GM23338 (cell line): Measurements from ENCODE around the gene MSRB1. TPM values are rescaled to one million over a fixed set of nuclear protein-coding genes. Genes with fewer than 3 reads are reported as not detected.
A peak's percentile ranks its signal among the peaks of the same experiment; 100 is the strongest.
"Not testable (repeated sequence)": the region's sequence is repeated elsewhere in the genome, so short reads cannot be mapped to it uniquely, and the experiment has no call there.

ENCODE experiments used
- ATAC-seq: fragments of 200-7000 bp; cut with Tn5 transposase; 3 replicates; pipeline ENCODE4 v1.9.1; 2020
- DNase-seq: peaks from one replicate; pipeline ENCODE4 v3.0.0-alpha.2; 2015; ENCODE audit warnings: low spot score
- H2AFZ ChIP-seq: fragments of 200-600 bp; sonication (generic); 2 replicates; pipeline ENCODE4 v1.8.0; 2016; ENCODE audit warnings: antibody characterized with exemption, mild to moderate bottlenecking, moderate library complexity
- H3F3A ChIP-seq: fragments of 200-600 bp; sonication (generic); replicated peaks from 2 replicates; pipeline ENCODE4 v1.8.0; 2017; ENCODE audit warnings: antibody characterized with exemption, mixed run types, low read depth
- H3K27ac ChIP-seq: fragments of 200-600 bp; sonication (generic); 2 replicates; pipeline ENCODE4 v1.6.1; 2016; ENCODE audit warnings: low read depth
- H3K27me3 ChIP-seq: fragments of 200-600 bp; sonication (generic); 2 replicates; pipeline ENCODE4 v1.8.0; 2016; ENCODE audit warnings: mild to moderate bottlenecking, mixed run types, moderate library complexity; ENCODE audit not compliant: insufficient read depth
- H3K36me3 ChIP-seq: fragments of 200-600 bp; sonication (generic); 2 replicates; pipeline ENCODE4 v1.8.0; 2016; ENCODE audit warnings: mild to moderate bottlenecking; ENCODE audit not compliant: insufficient read depth
- H3K4me1 ChIP-seq: fragments of 200-600 bp; sonication (generic); 2 replicates; pipeline ENCODE4 v1.8.0; 2016; ENCODE audit warnings: mild to moderate bottlenecking, moderate library complexity; ENCODE audit not compliant: insufficient read depth
- H3K4me2 ChIP-seq: fragments of 200-600 bp; sonication (generic); 2 replicates; pipeline ENCODE4 v1.7.1; 2017; ENCODE audit warnings: mixed run types
- H3K4me3 ChIP-seq: fragments of 200-600 bp; sonication (generic); 2 replicates; pipeline ENCODE4 v1.6.1; 2016; ENCODE audit warnings: mixed run types
- H3K79me2 ChIP-seq: fragments of 200-600 bp; sonication (generic); replicated peaks from 2 replicates; pipeline ENCODE4 v1.8.0; 2017; ENCODE audit warnings: mild to moderate bottlenecking; ENCODE audit not compliant: insufficient read depth
- H3K9me2 ChIP-seq: fragments of 200-600 bp; sonication (generic); 2 replicates; pipeline ENCODE4 v1.8.0; 2017; ENCODE audit not compliant: insufficient read depth
- H4K20me1 ChIP-seq: fragments of 200-600 bp; sonication (generic); replicated peaks from 2 replicates; pipeline ENCODE4 v1.8.0; 2017; ENCODE audit warnings: mild to moderate bottlenecking; ENCODE audit not compliant: insufficient read depth
- H3K27ac Mint-ChIP-seq: 2 replicates; pipeline ENCODE4 v1.8.0; 2020; ENCODE audit warnings: inconsistent platforms, mild to moderate bottlenecking, moderate library complexity, mixed read lengths
- H3K27me3 Mint-ChIP-seq: 3 replicates; pipeline ENCODE4 v1.8.0; 2022; ENCODE audit warnings: low read depth, mild to moderate bottlenecking, moderate library complexity, mixed read lengths, inconsistent platforms; ENCODE audit not compliant: insufficient read depth, poor library complexity
- H3K36me3 Mint-ChIP-seq: 3 replicates; pipeline ENCODE4 v1.8.0; 2021; ENCODE audit warnings: low read depth, mild to moderate bottlenecking, inconsistent platforms, moderate library complexity, mixed read lengths
- H3K4me1 Mint-ChIP-seq: 3 replicates; pipeline ENCODE4 v1.8.0; 2020; ENCODE audit warnings: mild to moderate bottlenecking, inconsistent platforms, mixed read lengths
- H3K4me3 Mint-ChIP-seq: 3 replicates; pipeline ENCODE4 v1.8.0; 2021; ENCODE audit warnings: moderate library complexity, mild to moderate bottlenecking, inconsistent platforms, mixed read lengths
- H3K9me3 Mint-ChIP-seq: 3 replicates; pipeline ENCODE4 v1.8.0; 2020; ENCODE audit warnings: moderate library complexity, mild to moderate bottlenecking, inconsistent platforms, mixed read lengths
- CREB1 ChIP-seq: fragments of 250-450 bp; sonication (Bioruptor Pico); IDR thresholded peaks from 2 replicates; pipeline ENCODE4 v1.5.0; 2020; ENCODE audit warnings: low read depth, mild to moderate bottlenecking, moderate library complexity
- CTCF ChIP-seq, 2 experiments: fragments of 200-600 bp in 1 of 2; sonication (generic) in 1 of 2; conservative IDR thresholded peaks; 2 replicates each; pipeline versions ENCODE4 v1.5.1 to v1.6.1; 2016 to 2017; ENCODE audit warnings: antibody characterized with exemption in 2 of 2, low read depth in 2 of 2, mild to moderate bottlenecking in 2 of 2, moderate library complexity in 1 of 2
- ETS1 ChIP-seq: IDR thresholded peaks from 2 replicates; pipeline ENCODE4 v1.6.1; 2016; ENCODE audit warnings: antibody characterized with exemption
- EZH2 ChIP-seq: fragments of 200-600 bp; sonication (generic); IDR thresholded peaks from one replicate; pipeline ENCODE4 v1.8.0; 2017; ENCODE audit warnings: antibody characterized with exemption, mild to moderate bottlenecking, low read depth; ENCODE audit not compliant: unreplicated experiment
- JUNB ChIP-seq: IDR thresholded peaks from one replicate; pipeline ENCODE4 v1.6.1; 2016; ENCODE audit warnings: antibody characterized with exemption; ENCODE audit not compliant: unreplicated experiment
- POLR2AphosphoS5 ChIP-seq: IDR thresholded peaks from 2 replicates; pipeline ENCODE4 v1.6.1; 2016; ENCODE audit warnings: antibody characterized with exemption, low read depth
- STAT1 ChIP-seq: IDR thresholded peaks from one replicate; pipeline ENCODE4 v1.6.1; 2016; ENCODE audit warnings: antibody characterized with exemption; ENCODE audit not compliant: unreplicated experiment
- ZNF114 ChIP-seq: fragments of 250-450 bp; sonication (Bioruptor Pico); IDR thresholded peaks from 2 replicates; pipeline ENCODE4 v1.5.0; 2020; ENCODE audit warnings: mild to moderate bottlenecking, moderate library complexity
- ZNF331 ChIP-seq: fragments of 250-450 bp; sonication (Bioruptor Pico); IDR thresholded peaks from 2 replicates; pipeline ENCODE4 v1.5.0; 2020; ENCODE audit warnings: low read depth, mild to moderate bottlenecking, moderate library complexity
- ZNF462 ChIP-seq: fragments of 250-450 bp; sonication (Bioruptor Pico); IDR thresholded peaks from 2 replicates; pipeline ENCODE4 v1.5.0; 2020; ENCODE audit warnings: mild to moderate bottlenecking, moderate library complexity
- polyA plus RNA-seq: library from polyadenylated mRNA; unstranded; fragments of >200 nt; fragmentation: Nextera tagmentation; extraction: Ambion mirVana; gene quantifications from 2 replicates; pipeline ENCODE4 v1.2.1, GENCODE V29; 2016
- total RNA-seq: library from RNA; depleted of rRNA; stranded (reverse); fragments of >200 nt; shearing (Covaris generic); gene quantifications from 2 replicates; pipeline ENCODE4 v1.2.3, GENCODE V29; 2014

MSRB1 gene
- total and polyA plus RNA-seq, 2 experiments from 2014 or later: 30.4 to 31.3 TPM

GRCh38 chr16:1962161-1963153, 19.5 kb upstream of the MSRB1 start:
- H3K27ac ChIP-seq: peak overlapping the region; percentile 93
- H3K36me3 ChIP-seq: peaks cover 25% of the 10 kb centered on the region
- peaks cover 44% of the 10 kb centered on the region for H3K36me3 Mint-ChIP-seq
- peaks cover 52% of the 10 kb centered on the region for H3K27me3 Mint-ChIP-seq
- peaks cover 38% of the 10 kb centered on the region; the same call in 1 of the 2 replicates for H3K4me1 ChIP-seq
- H3K27me3 ChIP-seq, H3K9me2 ChIP-seq, ATAC-seq, DNase-seq, H3K9me3 Mint-ChIP-seq, H2AFZ ChIP-seq: not testable (repeated sequence)
- peak overlapping the region; percentile 100 for H3K4me3 ChIP-seq
- peak overlapping the region; percentile 91 for H3K4me3 Mint-ChIP-seq
- peak overlapping the region; percentile 100 for H3K4me2 ChIP-seq
- H3K4me1 Mint-ChIP-seq: peaks cover 33% of the 10 kb centered on the region
- peak overlapping the region; percentile 96 for H3K27ac Mint-ChIP-seq
- H4K20me1 ChIP-seq: peaks cover 27% of the 10 kb centered on the region
- peaks cover 46% of the 10 kb centered on the region for H3F3A ChIP-seq
- TF ChIP-seq POLR2AphosphoS5: 0 out of 2 replicates have a peak, but pooled peaks have one; percentile 5
- peaks cover 46% of the 10 kb centered on the region for H3K79me2 ChIP-seq

- H3K79me2 ChIP-seq: peaks cover 46% of the 10 kb centered on the region
- Mint-ChIP-seq H3K9me3 (peaks cover 8% of the 10 kb centered on the region; the same call in 2 of the 3 replicates), H3K4me1 (peaks cover 33% of the 10 kb centered on the region), H3K4me3 (peak overlapping the region; percentile 91), H3K36me3 (peaks cover 44% of the 10 kb centered on the region), H3K27me3 (peaks cover 55% of the 10 kb centered on the region), H3K27ac (peak overlapping the region; percentile 80)
- H3K4me2 ChIP-seq: peak overlapping the region; percentile 55
- H3K27ac ChIP-seq: peak overlapping the region; percentile 93; the same call in 1 of the 2 replicates
- TF ChIP-seq JUNB (no peak), EZH2 (no peak), ZNF114 (CRISPR knock-in tag) (no peak), STAT1 (no peak), ETS1 (no peak), ZNF331 (CRISPR knock-in tag) (no peak), POLR2AphosphoS5 (no peak), CTCF (conservative IDR thresholded peaks at IDR 0.05; ENCODE audit: low read depth in 2 of 2) (no peak), CREB1 (no peak), ZNF462 (CRISPR knock-in tag) (no peak)
- peaks cover 27% of the 10 kb centered on the region for H4K20me1 ChIP-seq
- no peak overlapping the region for H2AFZ ChIP-seq
- peaks cover 49% of the 10 kb centered on the region for H3F3A ChIP-seq
- no peak for DNase-seq
- peaks cover 38% of the 10 kb centered on the region; the same call in 1 of the 2 replicates for H3K4me1 ChIP-seq
- peaks cover 25% of the 10 kb centered on the region for H3K36me3 ChIP-seq
- ATAC-seq: no peak
- H3K27me3 ChIP-seq: no peaks in the 10 kb centered on the region
- no peaks in the 10 kb centered on the region for H3K9me2 ChIP-seq
- H3K4me3 ChIP-seq: peak overlapping the region; percentile 36; the same call in 1 of the 2 replicates
Observed at GRCh38 chr16:1961651-1962067, 18.7 kb upstream of the MSRB1 start.
